Activated CD4-positive, alpha-beta T cell treated with anti-CD3 and anti-CD28 coated beads, Interleukin-2, amount 50 U/mL, for 48 hours (primary cell): Measurements from ENCODE around the gene ZSWIM1.
"Not testable (repeated sequence)": the region's sequence is repeated elsewhere in the genome, so short reads cannot be mapped to it uniquely, and the experiment has no call there.

Source experiments
- DNase-seq, 2 experiments: peaks; one replicate each; pipeline ENCODE4 v3.0.0-alpha.2; 2020

Gene ZSWIM1

DNA sequence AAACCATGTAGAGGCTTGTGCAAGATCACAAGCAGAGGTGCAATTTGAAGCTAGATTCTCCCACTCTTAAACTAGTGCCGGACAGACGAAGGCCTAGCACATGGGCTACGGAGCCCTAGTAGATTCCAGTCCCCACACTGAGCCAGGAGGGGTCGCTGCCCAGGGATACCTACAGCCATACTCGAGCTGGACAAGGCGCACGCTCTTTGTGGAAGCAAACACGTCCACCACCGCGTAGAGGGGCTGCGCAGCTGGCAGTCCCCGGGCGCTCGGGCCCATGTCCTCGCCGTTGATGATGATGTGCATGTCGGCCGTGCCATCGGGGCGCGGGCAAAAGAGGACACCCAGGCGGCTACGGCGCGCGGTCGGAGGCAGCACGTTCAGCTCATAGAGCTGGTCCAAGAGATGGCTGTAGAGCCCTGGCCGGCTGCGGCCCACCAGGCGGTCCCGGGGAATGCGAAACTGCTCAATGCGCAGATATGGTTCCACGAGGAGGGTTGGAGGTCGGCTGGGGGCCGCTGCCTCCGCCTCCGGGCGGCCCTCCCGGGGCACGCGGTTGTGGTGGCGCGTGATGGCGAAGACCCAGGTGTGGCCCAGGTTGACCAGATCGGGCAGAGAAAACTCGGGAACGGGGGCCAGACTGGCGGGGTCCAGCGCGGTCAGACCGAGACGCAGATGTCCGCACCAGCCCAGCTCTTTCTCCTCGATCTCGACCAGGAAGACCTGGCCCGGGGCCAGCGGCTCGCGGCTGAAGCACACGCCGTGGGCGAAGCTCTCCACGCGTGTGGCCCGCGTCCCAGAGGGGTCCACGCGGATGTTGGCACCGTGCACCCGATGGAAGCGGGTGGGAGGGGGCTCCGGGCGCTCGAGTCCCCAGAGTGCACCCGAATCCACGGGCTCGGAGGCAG lies 9.3 kb downstream of the ZSWIM1 start:
- DNase-seq: peak; percentile 56 to 67

DNA sequence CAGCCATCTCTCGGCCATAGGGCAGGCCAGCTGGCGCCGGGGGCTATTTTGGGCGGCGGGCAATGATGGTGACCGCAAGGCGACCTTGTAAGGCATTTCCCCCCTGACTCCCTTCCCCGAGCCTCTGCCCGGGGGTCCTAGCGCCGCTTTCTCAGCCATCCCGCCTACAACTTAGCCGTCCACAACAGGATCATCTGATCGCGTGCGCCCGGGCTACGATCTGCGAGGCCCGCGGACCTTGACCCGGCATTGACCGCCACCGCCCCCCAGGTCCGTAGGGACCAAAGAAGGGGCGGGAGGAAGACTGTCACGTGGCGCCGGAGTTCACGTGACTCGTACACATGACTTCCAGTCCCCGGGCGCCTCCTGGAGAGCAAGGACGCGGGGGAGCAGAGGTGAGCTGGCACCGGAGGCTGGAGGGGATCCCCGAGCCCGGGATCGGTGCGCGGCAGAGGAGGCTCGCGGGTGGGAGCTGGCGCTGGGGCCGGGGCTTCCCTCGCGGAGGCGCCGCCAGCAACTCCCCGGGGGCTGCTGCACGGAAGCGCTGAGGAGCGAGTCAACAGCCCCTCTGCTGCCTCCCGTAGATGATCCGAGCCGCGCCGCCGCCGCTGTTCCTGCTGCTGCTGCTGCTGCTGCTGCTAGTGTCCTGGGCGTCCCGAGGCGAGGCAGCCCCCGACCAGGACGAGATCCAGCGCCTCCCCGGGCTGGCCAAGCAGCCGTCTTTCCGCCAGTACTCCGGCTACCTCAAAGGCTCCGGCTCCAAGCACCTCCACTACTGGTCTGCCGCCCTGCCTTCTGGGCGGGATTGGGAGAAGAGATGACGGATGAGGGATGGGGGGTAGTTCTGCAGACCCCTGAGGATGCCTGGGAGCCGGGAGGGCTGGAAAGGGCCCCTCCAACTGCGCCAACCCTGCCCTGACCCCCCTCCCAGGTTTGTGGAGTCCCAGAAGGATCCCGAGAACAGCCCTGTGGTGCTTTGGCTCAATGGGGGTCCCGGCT lies 10.3 kb downstream of the ZSWIM1 start, which contains the start of the genes CTSA and NEURL2:
CTSA (plus strand) TSS at position 351 of the 999 bp plus-strand sequence; CDS start at position 585, 234 bp downstream.
NEURL2 (minus strand) TSS at position 224 of the 999 bp plus-strand sequence; CDS start at position 7, 217 bp downstream.
- DNase-seq: peak; percentile 86 to 90

DNA sequence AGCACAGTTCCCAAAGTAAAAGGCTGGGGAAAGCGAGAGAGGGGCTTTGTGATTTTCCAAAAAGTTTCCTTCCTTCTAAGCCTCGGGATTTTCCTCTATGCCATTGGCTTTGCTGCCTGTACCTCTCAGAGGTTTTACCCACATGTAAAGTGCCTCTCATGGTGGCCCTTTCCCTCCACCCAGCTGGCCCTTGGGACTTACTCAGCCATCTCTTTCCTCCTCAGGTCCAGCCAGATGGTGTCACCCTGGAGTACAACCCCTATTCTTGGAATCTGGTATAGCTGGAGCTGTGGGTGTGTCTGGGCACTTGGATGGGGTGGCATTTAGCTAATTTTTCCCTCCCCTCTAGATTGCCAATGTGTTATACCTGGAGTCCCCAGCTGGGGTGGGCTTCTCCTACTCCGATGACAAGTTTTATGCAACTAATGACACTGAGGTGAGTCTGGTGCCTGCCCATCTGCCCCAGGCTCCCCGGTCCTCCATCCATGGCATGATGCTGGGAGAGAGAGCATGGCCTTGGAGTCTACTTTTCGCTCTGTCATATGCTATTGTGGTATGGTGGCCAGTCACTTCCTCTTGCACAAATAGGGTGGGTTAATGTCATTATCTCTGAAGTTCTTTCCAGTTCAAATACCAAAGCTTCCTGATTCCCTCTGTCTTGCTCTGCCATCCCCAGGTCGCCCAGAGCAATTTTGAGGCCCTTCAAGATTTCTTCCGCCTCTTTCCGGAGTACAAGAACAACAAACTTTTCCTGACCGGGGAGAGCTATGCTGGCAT lies 11.2 kb downstream of the ZSWIM1 start:
- no peak for DNase-seq

DNA sequence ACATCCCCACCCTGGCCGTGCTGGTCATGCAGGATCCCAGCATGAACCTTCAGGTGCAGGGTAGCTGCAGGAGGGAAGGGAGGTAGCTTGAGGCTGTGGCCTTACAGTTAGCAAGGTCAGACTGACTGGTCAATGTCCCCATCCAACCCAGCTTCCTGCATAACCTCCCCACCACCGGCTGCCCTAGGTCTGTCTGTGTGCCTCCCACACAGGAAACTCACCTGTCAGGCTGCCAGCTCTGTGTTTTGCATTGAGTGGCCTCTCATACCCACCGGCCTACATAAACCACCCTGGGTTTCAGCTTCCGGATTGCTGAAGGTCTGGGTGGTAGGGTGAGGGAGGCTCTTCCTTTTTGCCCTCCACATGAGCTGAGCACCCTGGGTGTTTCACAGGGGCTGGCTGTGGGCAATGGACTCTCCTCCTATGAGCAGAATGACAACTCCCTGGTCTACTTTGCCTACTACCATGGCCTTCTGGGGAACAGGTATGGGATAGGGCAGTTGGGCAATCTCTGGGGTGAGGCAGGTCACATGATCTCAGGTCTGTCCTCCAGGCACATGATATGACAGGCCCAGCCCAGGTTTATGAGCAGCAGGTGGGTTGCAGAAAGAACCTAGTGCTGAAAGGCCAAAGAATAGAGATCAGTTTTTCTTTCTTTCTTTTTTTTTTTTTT lies 11.9 kb downstream of the ZSWIM1 start:
- peak; percentile 26 to 50 for DNase-seq

DNA sequence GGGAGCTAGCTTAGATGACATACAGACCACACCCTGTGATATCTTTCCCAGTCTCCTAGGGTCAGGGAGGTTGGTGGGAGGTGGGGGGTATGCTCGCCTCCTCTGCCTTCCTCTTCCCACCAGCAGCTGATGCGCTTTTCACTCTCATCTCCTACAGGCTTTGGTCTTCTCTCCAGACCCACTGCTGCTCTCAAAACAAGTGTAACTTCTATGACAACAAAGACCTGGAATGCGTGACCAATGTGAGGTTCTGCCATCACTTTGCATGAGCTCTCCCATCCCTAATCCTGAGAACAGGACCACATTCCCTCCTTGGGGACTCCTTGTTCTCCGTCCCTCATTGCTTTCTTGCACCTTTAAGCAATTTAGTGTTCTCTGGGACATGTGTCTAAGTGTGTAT lies 12.8 kb downstream of the ZSWIM1 start:
- no peak for DNase-seq

DNA sequence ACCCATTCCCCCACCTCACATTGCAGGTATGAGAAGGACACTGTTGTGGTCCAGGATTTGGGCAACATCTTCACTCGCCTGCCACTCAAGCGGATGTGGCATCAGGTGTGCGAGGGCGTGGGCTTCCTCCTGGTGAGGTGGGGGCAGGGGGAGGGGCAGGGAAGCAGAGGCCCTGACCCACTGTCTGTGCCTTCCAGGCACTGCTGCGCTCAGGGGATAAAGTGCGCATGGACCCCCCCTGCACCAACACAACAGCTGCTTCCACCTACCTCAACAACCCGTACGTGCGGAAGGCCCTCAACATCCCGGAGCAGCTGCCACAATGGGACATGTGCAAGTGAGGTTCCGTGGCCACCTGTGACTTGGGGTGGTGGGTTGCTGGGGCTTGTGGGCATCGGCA lies 13.8 kb downstream of the ZSWIM1 start:
- DNase-seq: no peak

DNA sequence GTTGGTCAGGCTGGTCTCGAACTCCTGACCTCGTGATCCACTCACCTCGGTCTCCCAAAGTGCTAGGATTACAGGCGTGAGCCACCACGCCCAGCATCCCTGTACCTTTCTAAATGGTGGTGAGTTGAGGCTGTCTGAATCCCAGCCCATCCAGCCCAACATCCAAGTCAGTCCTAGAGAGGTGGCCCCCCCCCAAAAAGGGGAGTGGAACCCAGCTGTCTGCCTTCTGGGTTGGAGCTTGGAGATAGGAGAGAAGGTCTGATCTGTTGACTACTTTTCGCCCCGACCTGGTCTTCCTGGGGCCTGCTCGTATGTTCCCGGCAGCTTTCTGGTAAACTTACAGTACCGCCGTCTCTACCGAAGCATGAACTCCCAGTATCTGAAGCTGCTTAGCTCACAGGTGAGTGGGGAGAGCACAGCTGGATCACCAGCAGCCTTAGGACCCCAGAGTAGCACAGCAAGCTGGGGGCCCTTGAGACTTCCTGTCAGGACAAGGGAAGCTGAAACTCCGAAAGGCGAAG lies 15.7 kb downstream of the ZSWIM1 start:
- no peak for DNase-seq

DNA sequence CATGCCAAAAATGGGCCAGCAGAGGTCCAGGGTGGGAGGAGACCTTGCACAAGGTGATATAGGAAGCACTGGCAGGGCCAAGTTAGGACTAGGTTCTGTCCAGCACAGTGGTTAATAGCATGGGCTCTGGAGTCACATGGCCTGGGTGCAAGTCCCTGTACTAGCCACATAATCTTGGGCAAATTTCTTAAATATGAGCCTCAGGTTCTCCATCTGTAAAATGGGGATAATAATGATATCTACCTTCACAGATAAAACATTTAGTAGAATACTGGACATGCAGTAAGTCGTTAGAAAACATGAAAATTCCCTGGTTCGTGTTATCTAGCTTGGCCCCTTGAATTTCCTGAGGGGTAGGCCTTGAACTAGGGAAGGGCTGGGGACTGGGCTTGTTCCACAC lies 16.3 kb downstream of the ZSWIM1 start:
- DNase-seq: no peak

DNA sequence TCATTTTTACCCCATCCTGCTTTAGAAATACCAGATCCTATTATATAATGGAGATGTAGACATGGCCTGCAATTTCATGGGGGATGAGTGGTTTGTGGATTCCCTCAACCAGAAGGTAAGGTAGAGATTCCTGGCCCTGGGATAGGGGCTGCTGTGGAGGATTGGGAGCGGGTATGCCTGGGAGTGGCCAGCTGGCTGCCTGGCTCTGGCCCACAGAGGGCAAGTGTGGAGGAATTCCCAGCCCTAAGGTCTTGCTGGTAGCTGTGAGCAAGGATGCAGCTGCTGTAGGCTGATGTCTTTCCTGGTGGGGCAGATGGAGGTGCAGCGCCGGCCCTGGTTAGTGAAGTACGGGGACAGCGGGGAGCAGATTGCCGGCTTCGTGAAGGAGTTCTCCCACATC lies 16.7 kb downstream of the ZSWIM1 start:
- no peak for DNase-seq

DNA sequence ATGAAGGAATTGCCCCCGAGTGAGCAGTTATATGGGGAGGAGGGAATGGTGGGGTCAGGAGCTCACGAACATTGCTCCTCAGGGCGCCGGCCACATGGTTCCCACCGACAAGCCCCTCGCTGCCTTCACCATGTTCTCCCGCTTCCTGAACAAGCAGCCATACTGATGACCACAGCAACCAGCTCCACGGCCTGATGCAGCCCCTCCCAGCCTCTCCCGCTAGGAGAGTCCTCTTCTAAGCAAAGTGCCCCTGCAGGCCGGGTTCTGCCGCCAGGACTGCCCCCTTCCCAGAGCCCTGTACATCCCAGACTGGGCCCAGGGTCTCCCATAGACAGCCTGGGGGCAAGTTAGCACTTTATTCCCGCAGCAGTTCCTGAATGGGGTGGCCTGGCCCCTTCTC lies 17.3 kb downstream of the ZSWIM1 start:
- DNase-seq: no peak

DNA sequence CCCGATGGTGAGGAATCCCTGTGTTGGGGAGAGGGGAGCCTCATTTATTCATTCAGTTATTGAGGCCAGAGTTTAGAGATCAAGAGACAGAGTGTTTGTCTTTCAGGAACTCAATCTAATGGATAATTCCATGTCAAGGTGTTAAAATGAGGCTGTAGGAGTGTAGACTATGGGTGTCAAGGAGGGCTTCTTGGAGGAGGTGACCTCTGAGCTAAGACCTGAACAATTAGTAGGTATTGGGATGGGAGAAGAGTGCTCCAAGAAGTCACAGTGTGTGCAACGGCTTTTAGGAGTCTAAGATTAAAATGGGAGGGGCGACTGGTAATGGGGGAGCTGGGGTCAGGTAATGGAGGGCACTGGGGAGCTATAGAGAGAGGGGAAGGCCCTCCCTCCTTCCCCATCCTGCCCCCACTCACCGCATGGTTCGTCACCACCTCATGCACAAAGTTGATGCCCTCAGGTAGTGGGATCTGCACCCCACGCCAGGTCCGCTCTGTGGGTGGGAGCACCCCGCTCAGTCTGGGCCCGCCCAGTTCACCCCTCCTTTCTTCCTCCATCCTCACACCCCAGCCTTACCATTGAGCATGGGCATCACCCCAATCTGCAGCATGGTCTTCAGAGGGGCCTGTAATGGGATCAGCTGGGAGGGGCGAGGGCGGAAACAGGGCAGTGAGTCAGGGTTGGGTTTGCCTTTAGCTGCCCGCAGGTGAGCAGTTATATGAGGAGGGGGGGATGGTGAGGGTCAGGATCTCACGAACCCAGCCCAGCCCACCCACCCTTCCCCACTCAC lies 18.2 kb downstream of the ZSWIM1 start:
- DNase-seq: no peak

DNA sequence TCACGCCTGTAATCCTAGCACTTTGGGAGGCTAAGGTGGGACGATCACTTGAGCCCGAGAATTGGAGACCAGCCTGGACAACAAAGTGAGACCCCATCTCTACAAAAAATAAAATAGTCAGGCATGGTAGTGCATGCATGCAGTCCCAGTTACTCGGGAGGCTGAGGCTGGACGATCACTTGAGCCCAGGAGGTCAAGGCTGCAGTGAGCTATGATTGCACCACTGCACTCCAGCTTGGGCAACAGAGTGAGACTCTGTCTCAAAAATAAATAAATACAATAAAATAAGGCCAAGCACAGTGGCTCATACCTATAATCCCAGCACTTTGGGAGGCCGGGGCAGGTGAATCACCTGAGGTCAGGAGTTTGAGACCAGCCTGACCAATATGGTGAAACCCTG lies 20.3 kb downstream of the ZSWIM1 start:
- DNase-seq: not testable (repeated sequence)

DNA sequence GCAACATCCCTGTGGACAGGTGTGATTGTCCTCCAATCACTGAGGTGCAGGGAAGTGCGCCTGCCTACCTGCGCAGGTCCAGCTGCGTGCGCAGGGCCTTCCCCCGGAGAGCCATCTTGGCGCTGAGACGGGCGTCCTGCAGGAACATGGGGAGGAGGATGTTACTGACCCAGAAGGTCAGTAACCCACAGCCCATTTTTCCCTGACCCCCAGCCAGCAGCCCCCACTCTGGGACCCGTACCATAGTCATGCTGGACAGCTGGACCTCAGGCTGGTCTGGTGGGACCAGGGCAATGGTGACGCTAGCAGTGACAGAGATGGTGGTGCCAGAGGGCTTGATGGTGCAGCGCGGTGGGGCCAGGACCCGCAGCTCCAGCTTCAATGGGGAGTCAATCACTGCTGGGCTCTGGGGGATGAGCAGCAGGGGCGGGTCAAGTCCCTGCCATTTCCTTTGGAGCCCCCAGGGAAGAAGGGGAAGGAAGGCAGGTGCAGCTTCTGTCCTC lies 21.2 kb downstream of the ZSWIM1 start:
- no peak for DNase-seq

DNA sequence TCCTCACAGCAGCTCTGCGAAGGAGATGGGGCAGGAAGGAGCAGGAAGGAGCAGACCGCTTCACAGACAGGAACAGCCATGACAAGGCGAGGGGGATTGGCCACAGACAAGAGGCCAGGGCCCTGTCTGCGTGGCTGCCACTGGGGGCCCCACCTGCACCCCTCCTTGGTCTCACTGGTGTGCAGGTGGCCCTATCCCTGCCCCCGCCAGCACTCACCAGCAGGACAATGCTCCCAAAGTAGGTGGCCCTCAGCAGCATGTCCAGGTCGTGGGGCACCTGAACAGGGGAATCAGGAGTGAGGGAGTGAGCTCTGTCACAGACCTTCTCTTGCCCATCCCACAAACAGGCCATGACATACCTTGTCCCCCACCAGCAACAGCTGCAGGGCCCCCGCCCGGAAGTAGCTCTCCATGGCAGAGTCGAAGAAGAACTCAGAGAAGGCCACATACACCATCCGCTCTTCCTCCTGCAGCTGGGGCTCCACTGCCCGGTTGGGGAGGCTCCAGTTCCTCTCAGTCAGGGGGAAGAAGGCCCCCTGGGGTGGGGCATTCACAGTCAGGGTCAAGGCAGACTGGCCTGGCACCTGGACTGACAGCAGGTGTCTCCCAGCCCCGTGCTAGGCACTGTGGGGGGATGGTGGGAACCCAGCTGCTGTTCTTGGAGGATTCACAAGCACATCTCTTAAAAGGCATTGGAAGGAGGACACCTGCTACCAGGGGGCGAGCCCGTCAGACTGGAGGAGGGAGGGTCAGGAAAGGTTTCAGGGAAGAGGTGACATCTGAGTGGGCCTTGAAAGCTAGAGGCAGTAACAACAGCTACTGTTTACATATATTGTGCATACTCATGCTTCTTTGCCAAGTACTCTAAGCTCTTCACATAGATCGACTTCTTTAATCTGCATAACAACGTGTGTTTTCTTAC lies 23.8 kb downstream of the ZSWIM1 start:
- no peak for DNase-seq

DNA sequence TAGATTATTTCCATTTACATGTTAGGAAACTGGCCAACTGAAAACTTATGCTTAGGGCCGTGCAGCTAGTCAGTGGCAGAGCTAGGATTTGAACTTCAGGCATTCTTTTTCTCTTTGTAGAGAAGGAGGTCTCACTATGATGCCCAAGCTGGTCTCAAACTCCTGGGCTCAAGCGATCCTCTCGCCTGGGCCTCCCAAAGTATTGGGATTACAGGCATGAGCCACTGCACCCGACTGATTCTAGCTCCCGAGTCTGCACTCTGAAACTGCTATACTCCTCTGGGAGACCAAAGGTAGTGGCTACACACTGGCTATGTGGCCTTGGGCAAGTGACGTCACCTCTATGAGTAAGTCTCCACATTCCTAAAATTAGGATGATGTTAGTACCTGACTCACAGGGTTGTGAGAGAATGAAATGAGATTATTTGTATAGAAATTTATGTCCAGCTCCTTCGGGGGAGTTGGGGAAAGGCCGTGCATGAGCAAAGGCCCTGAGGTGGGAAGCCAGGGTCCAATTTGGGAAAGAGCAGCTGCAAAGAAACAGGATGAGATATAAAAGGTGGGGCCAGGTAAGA lies 24.6 kb downstream of the ZSWIM1 start:
- DNase-seq: no peak

DNA sequence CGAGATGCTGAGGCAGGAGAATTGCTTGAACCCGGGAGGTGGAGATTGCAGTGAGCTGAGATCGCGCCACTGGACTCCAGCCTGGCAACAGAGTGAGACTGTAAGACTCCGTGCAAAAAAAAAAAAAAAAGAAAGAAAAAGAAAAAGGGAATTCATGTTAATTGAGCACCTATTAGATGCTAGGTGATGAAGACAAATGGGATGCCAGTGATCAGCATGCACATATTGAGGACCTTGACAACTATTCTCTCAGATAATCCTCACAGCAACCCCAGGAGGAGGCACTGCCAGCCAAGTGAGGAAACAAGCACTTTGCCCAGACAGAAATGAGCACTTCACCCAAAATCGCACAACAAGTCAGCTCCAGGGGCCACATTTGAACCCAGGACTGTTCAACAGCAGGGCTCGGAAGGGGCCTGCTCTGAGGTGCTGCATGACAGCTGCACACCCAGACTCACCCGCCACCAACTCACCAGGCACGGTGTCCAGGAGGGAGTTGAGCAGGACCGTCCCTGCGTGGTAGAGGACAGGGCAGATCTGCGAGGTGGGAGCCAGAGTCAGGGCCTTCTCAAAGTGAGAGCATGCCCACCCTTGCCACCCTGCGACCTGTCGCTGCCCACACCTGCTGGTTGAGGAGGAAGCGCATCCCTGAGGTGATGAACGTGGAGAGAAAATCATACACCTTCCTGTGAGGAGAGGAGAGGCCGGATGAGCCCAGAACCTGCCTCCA lies 26.4 kb downstream of the ZSWIM1 start:
- DNase-seq: no peak

DNA sequence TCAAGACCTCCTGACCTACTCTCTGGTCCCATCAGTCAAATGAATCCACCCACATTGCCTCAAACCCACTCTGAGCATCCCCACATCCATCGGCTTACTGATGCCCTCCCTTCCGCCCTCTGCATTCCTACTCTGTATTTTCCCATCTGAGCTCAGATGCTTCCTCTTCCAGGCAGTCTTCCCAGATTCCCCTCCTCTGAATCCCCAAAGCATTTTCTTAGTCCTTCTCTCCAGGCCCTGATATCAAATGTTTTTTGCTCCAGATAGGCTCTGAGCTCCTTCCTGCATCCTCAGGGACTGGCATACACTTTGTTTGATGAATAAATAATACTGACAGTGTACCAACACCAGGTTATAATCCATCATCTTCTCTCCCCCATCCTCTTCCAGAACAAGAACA lies 27.1 kb downstream of the ZSWIM1 start:
- DNase-seq: no peak

DNA sequence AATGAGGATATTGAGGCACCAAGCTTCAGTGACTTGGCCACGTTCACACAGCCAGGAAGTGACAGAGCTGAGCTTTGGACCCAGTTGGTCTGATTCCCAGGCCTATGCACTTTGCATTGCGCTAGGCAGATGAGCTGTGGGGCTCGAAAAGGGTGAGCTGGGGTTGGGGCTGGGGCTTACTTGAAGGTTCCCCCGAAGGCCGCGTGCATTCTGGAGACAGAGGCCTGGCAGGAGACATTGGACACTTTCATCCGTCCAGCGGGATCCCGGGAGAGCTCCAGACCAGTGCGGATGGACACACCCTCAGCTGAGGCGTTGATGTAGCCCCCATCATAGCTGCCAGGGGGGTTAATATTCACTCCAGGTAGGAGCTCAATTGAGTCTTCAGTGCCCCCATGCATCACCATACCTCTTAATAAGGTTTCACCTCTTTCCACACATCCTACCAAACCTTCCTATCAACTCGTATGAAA lies 28.3 kb downstream of the ZSWIM1 start:
- no peak for DNase-seq
